Mesenteric fat pad (tissue), 1 donor: ENCODE results near the gene SRPRA. TPM values are rescaled to one million over a fixed set of nuclear protein-coding genes. Genes with fewer than 3 reads are reported as not detected.

ENCODE experiments used
- DNase-seq: peaks from one replicate; pipeline ENCODE4 v3.0.0-alpha.2; 2020; ENCODE audit warnings: low spot score
- total RNA-seq: library from RNA; stranded (reverse); fragmentation: NEBNext Ultra II Directional; extraction: Animal tissue kit (Norgen Biotek cat#: 25700); gene quantifications from one replicate; pipeline ENCODE4 v1.2.1, GENCODE V29; 2021
- donor health status: DM: yes; HTN: yes; CAD: no.

SRPRA gene
- total RNA-seq, 1 donor from 2014 or later, result 121 TPM

- DNase-seq, result no peak
Measured at GRCh38 chr11:126231725-126232459, 36.8 kb downstream of the SRPRA start.

GRCh38 chr11:126229858-126230540 lies 38.7 kb downstream of the SRPRA start:
- no peak for DNase-seq

- DNase-seq, result no peak
Measured at GRCh38 chr11:126226334-126227084, 42.2 kb downstream of the SRPRA start.

- no peak for DNase-seq
Measured at GRCh38 chr11:126225295-126225665, 43.4 kb downstream of the SRPRA start.

- no peak for DNase-seq
Measured at GRCh38 chr11:126224647-126225294, 43.9 kb downstream of the SRPRA start.

- DNase-seq, result no peak
Measured at GRCh38 chr11:126219547-126219946, 49.1 kb downstream of the SRPRA start.

GRCh38 chr11:126217491-126217890 lies 51.2 kb downstream of the SRPRA start:
- DNase-seq, result no peak

GRCh38 chr11:126216526-126217305 lies 52.0 kb downstream of the SRPRA start:
- DNase-seq, result no peak

GRCh38 chr11:126214841-126215240 lies 53.9 kb downstream of the SRPRA start:
- no peak for DNase-seq

- DNase-seq, result no peak
Measured at GRCh38 chr11:126214441-126214840, 54.3 kb downstream of the SRPRA start.

Other genes with a start within 250 kb of the SRPRA start
- 12.0 TPM for gene CDON, start 206.0 kb downstream of the SRPRA start, total RNA-seq
- 24.2 TPM for gene RPUSD4, start 57.2 kb downstream of the SRPRA start, total RNA-seq
- 18.7 TPM for gene FAM118B, start 57.1 kb downstream of the SRPRA start, total RNA-seq
- 22.2 TPM for gene FOXRED1, start 259 bp upstream of the SRPRA start, total RNA-seq
- gene TIRAP, start 14.2 kb upstream of the SRPRA start, total RNA-seq, result 12.5 TPM
- 10.8 TPM for gene DCPS, start 35.2 kb upstream of the SRPRA start, total RNA-seq
- gene ST3GAL4, start 86.8 kb upstream of the SRPRA start, total RNA-seq, result 65.2 TPM